Left cardiac atrium (tissue), 4 donors: ENCODE results near the gene MOCOS. TPM values are rescaled to one million over a fixed set of nuclear protein-coding genes. Genes with fewer than 3 reads are reported as not detected.
A peak's percentile ranks its signal among the peaks of the same experiment; 100 is the strongest.
"Not testable (repeated sequence)": the region's sequence is repeated elsewhere in the genome, so short reads cannot be mapped to it uniquely, and the experiment has no call there.

ENCODE experiments used
- ATAC-seq, 2 donors: fragments of 200-7000 bp; cut with Tn5 transposase; one replicate each; pipeline ENCODE4 v1.9.1; 2020; ENCODE audit warnings: mild to moderate bottlenecking in 2 of 2, moderate library complexity in 2 of 2
- DNase-seq: peaks from one replicate; pipeline ENCODE4 v3.0.0-alpha.2; 2020
- intact Hi-C, 2 donors: fragments of 100-400 bp; cut with DNase I; formaldehyde crosslinking; loops; one replicate each; pipeline versions ENCODE4 v1.14.1 to v1.15.1; 2022 to 2023
- long read RNA-seq: library from polyadenylated mRNA; unstranded; transcript quantifications from one replicate; pipeline ENCODE4 v2.0.0, GENCODE V29; 2021
- total RNA-seq, 2 donors: library from RNA; stranded (reverse); fragmentation: NEBNext Ultra II Directional; extraction: Animal tissue kit (Norgen Biotek cat#: 25700); gene quantifications; one replicate each; pipeline ENCODE4 v1.2.1, GENCODE V29; 2021
- donor health status: DM: no; HTN: yes; CAD: no.
- donor health status: DM: no; HTN: yes; CAD: no; lungs with severe emphysema.
- donor health status: DM: yes; HTN: yes; CAD: no.
- donor health status: Dilated cardiomyopathy.

MOCOS gene
- 1 to 10 TPM in 1 of 2 donors, under 1 TPM in 1; 0.97 to 1.4 TPM for total RNA-seq
- long read RNA-seq, result 0 reads

GRCh38 chr18:36187193-36187825 lies at the start of gene MOCOS:
Gene MOCOS (plus strand): TSS chr18:36187497. CDS start chr18:36187540, 43 bp downstream.
- intact Hi-C loops, result loop anchor here in 1 of 2 donors (5.0 kb wide), 1 partner anchor 105 kb away; no protein-coding TSS in a partner anchor
- peak; percentile 95 to 98 for ATAC-seq

GRCh38 chr18:36139245-36139644 lies 48.1 kb upstream of the MOCOS start:
- ATAC-seq, result no peak
- intact Hi-C loops, result no loop called here

More at GRCh38 chr18:36187193-36187825, at the start of gene MOCOS:
- peak; percentile 82 for DNase-seq

GRCh38 chr18:36141576-36141975 lies 45.7 kb upstream of the MOCOS start:
- DNase-seq (no peak), ATAC-seq (no peak)
- intact Hi-C loops, result no loop called here

More at GRCh38 chr18:36139245-36139644, 48.1 kb upstream of the MOCOS start:
- no peak for DNase-seq

- ATAC-seq, result no peak
- intact Hi-C loops, result no loop called here
- DNase-seq, result no peak
Observed at GRCh38 chr18:36142751-36143150, 44.5 kb upstream of the MOCOS start.

GRCh38 chr18:36143391-36143790 lies 43.9 kb upstream of the MOCOS start:
- no peak for ATAC-seq
- intact Hi-C loops, result no loop called here

GRCh38 chr18:36149514-36150289 lies 37.6 kb upstream of the MOCOS start:
- DNase-seq, result no peak
- intact Hi-C loops, result no loop called here
- ATAC-seq, result no peak

More at GRCh38 chr18:36143391-36143790, 43.9 kb upstream of the MOCOS start:
- no peak for DNase-seq

- DNase-seq, result no peak
- ATAC-seq, result no peak
- intact Hi-C loops, result no loop called here
Observed at GRCh38 chr18:36152781-36153180, 34.5 kb upstream of the MOCOS start.

- no peak for DNase-seq
- ATAC-seq, result no peak
- intact Hi-C loops, result no loop called here
Observed at GRCh38 chr18:36153203-36153602, 34.1 kb upstream of the MOCOS start.

GRCh38 chr18:36153771-36154170 lies 33.5 kb upstream of the MOCOS start:
- intact Hi-C loops, result no loop called here
- no peak for ATAC-seq

GRCh38 chr18:36155851-36156757 lies 31.2 kb upstream of the MOCOS start:
- DNase-seq (no peak), ATAC-seq (no peak)
- intact Hi-C loops, result no loop called here

More at GRCh38 chr18:36153771-36154170, 33.5 kb upstream of the MOCOS start:
- no peak for DNase-seq

- DNase-seq (no peak), ATAC-seq (no peak)
- intact Hi-C loops, result no loop called here
Observed at GRCh38 chr18:36157441-36157840, 29.9 kb upstream of the MOCOS start.

GRCh38 chr18:36158266-36158867 lies 28.9 kb upstream of the MOCOS start:
- ATAC-seq, result no peak
- intact Hi-C loops, result no loop called here

GRCh38 chr18:36160959-36161371 lies 26.3 kb upstream of the MOCOS start:
- ATAC-seq (no peak), DNase-seq (no peak)
- intact Hi-C loops, result no loop called here

More at GRCh38 chr18:36158266-36158867, 28.9 kb upstream of the MOCOS start:
- no peak for DNase-seq

- DNase-seq, result no peak
- ATAC-seq, result no peak
- intact Hi-C loops, result no loop called here
Observed at GRCh38 chr18:36162981-36163380, 24.3 kb upstream of the MOCOS start.

GRCh38 chr18:36167692-36168218 lies 19.5 kb upstream of the MOCOS start:
- intact Hi-C loops, result no loop called here
- no peak for ATAC-seq
- no peak for DNase-seq

GRCh38 chr18:36168296-36168695 lies 19.0 kb upstream of the MOCOS start:
- DNase-seq, intact Hi-C loops, ATAC-seq: not testable (repeated sequence)

- ATAC-seq (no peak), DNase-seq (no peak)
- intact Hi-C loops, result no loop called here
Observed at GRCh38 chr18:36169938-36170337, 17.4 kb upstream of the MOCOS start.

GRCh38 chr18:36175481-36175880 lies 11.8 kb upstream of the MOCOS start:
- ATAC-seq (no peak), DNase-seq (no peak)
- intact Hi-C loops, result no loop called here

- no peak for DNase-seq
- no peak for ATAC-seq
- intact Hi-C loops, result no loop called here
Observed at GRCh38 chr18:36176177-36176584, 11.1 kb upstream of the MOCOS start.
